Endometrium (tissue), 2 donors: ENCODE measurements around the gene SUCO.

Experiments
- FAIRE-seq: peaks from 2 replicates; lab custom pipeline; 2012; peaks lifted over from hg19 to GRCh38; lab: Jason Lieb, UNC
- donor health status: control.
- donor health status: control.

Gene SUCO

GRCh38 chr1:172517545-172517944 lies 15.4 kb upstream of the SUCO start:
- FAIRE-seq: no peak

GRCh38 chr1:172529304-172529703 lies 3.6 kb upstream of the SUCO start:
- no peak for FAIRE-seq

- FAIRE-seq: no peak
These were observed 3.0 kb upstream of the SUCO start for GRCh38 chr1:172530000-172530399.

- no peak for FAIRE-seq
These were observed 1.4 kb upstream of the SUCO start for GRCh38 chr1:172531412-172532182.

- peak; percentile 96 for FAIRE-seq
These were observed 709 bp upstream of the SUCO start for GRCh38 chr1:172532183-172532699.

- no peak for FAIRE-seq
These were observed 682 bp downstream of the SUCO start for GRCh38 chr1:172533513-172534151.

GRCh38 chr1:172536256-172536655 lies 3.3 kb downstream of the SUCO start:
- FAIRE-seq: no peak

GRCh38 chr1:172537366-172537765 lies 4.4 kb downstream of the SUCO start:
- no peak for FAIRE-seq

GRCh38 chr1:172537827-172538391 lies 5.0 kb downstream of the SUCO start:
- no peak for FAIRE-seq

- no peak for FAIRE-seq
These were observed 7.7 kb downstream of the SUCO start for GRCh38 chr1:172540635-172541034.

- FAIRE-seq: no peak
These were observed 11.6 kb downstream of the SUCO start for GRCh38 chr1:172544481-172545104.

GRCh38 chr1:172545396-172546004 lies 12.6 kb downstream of the SUCO start:
- no peak for FAIRE-seq

- peak; percentile 43 for FAIRE-seq
These were observed 14.1 kb downstream of the SUCO start for GRCh38 chr1:172547071-172547470.

- no peak for FAIRE-seq
These were observed 16.8 kb downstream of the SUCO start for GRCh38 chr1:172549621-172550280.

- no peak for FAIRE-seq
These were observed 18.3 kb downstream of the SUCO start for GRCh38 chr1:172551279-172551678.

GRCh38 chr1:172554915-172555314 lies 22.0 kb downstream of the SUCO start:
- no peak for FAIRE-seq

- FAIRE-seq: no peak
These were observed 23.5 kb downstream of the SUCO start for GRCh38 chr1:172556461-172556860.

GRCh38 chr1:172557270-172557669 lies 24.3 kb downstream of the SUCO start:
- FAIRE-seq: no peak

GRCh38 chr1:172559572-172560210 lies 26.7 kb downstream of the SUCO start:
- no peak for FAIRE-seq

- no peak for FAIRE-seq
These were observed 28.3 kb downstream of the SUCO start for GRCh38 chr1:172561252-172561651.
